Neural cell (in vitro differentiated cells): ENCODE data around the gene TMEM117. TPM values are rescaled to one million over a fixed set of nuclear protein-coding genes. Genes with fewer than 3 reads are reported as not detected.

ENCODE experiments used
- H2AFZ ChIP-seq: fragments of 200-600, 300-800 bp; sonication (generic), shearing (Covaris generic); 2 replicates; pipeline ENCODE4 v1.6.0; 2014; ENCODE audit warnings: low read depth, mild to moderate bottlenecking, antibody characterized with exemption, low read length, moderate library complexity
- H3F3A ChIP-seq: fragments of 200-600 bp; shearing (Covaris generic); 2 replicates; pipeline ENCODE4 v1.6.1; 2016; ENCODE audit warnings: mild to moderate bottlenecking, moderate library complexity, mixed read lengths, antibody characterized with exemption, low read length; ENCODE audit not compliant: insufficient read depth, poor library complexity, severe bottlenecking
- H3K27ac ChIP-seq: fragments of 200-600, 300-800 bp; sonication (generic), shearing (Covaris generic); 2 replicates; pipeline ENCODE4 v1.5.1; 2014; ENCODE audit warnings: mild to moderate bottlenecking, low read length, moderate library complexity
- H3K27me3 ChIP-seq: fragments of 300-800, 200-600 bp; sonication (generic), shearing (Covaris generic); 2 replicates; pipeline ENCODE4 v1.6.0; 2014; ENCODE audit warnings: mild to moderate bottlenecking, low read depth, low read length, moderate library complexity; ENCODE audit not compliant: insufficient read depth
- H3K36me3 ChIP-seq: fragments of 300-800, 200-600 bp; sonication (generic), shearing (Covaris generic); 2 replicates; pipeline ENCODE4 v1.5.1; 2014; ENCODE audit warnings: mild to moderate bottlenecking, antibody characterized with exemption, low read length, moderate library complexity; ENCODE audit not compliant: insufficient read depth
- H3K4me2 ChIP-seq: fragments of 300-800, 200-600 bp; sonication (generic), shearing (Covaris generic); 2 replicates; pipeline ENCODE4 v1.6.0; 2014; ENCODE audit warnings: mild to moderate bottlenecking, low read length
- H3K4me3 ChIP-seq: fragments of 300-800, 200-600 bp; sonication (generic), shearing (Covaris generic); 2 replicates; pipeline ENCODE4 v1.5.1; 2014; ENCODE audit warnings: mild to moderate bottlenecking, low read length, moderate library complexity
- H3K79me2 ChIP-seq: fragments of 200-600 bp; shearing (Covaris generic); replicated peaks from 2 replicates; pipeline ENCODE4 v1.6.0; 2014; ENCODE audit warnings: mild to moderate bottlenecking, low read length, moderate library complexity; ENCODE audit not compliant: insufficient read depth
- H3K9ac ChIP-seq: fragments of 300-800, 200-600 bp; sonication (generic), shearing (Covaris generic); 2 replicates; pipeline ENCODE4 v1.6.1; 2016; ENCODE audit warnings: mild to moderate bottlenecking, low read length, mixed read lengths
- H3K9me2 ChIP-seq: fragments of 200-600 bp; shearing (Covaris generic); 2 replicates; pipeline ENCODE4 v1.6.1; 2016; ENCODE audit warnings: mild to moderate bottlenecking, low read length, mixed read lengths; ENCODE audit not compliant: insufficient read depth
- H3K9me3 ChIP-seq: fragments of 200-600, 300-800 bp; sonication (generic), shearing (Covaris generic); 2 replicates; pipeline ENCODE4 v1.6.1; 2016; ENCODE audit warnings: mild to moderate bottlenecking, mixed run types, low read length, moderate library complexity, mixed read lengths
- H4K20me1 ChIP-seq: fragments of 200-600 bp; shearing (Covaris generic); 2 replicates; pipeline ENCODE4 v1.6.1; 2016; ENCODE audit warnings: mild to moderate bottlenecking, mixed run types; ENCODE audit not compliant: insufficient read depth
- CTCF ChIP-seq: fragments of 450-650 bp; IDR thresholded peaks from 2 replicates; pipeline ENCODE4 v1.5.1; 2014; ENCODE audit warnings: antibody characterized with exemption, mild to moderate bottlenecking, moderate library complexity; ENCODE audit not compliant: poor library complexity, severe bottlenecking
- EP300 ChIP-seq: fragments of 450-650 bp; conservative IDR thresholded peaks from 2 replicates; pipeline ENCODE4 v1.6.1; 2014; ENCODE audit warnings: antibody characterized with exemption, mild to moderate bottlenecking, moderate library complexity; ENCODE audit not compliant: poor library complexity, severe bottlenecking
- EZH2 ChIP-seq: fragments of 200-600, 300-800 bp; shearing (Covaris generic), sonication (generic); IDR thresholded peaks from 2 replicates; pipeline ENCODE4 v1.6.1; 2014; ENCODE audit warnings: antibody characterized with exemption, low read length, borderline replicate concordance, mild to moderate bottlenecking; ENCODE audit not compliant: insufficient read depth, poor library complexity, severe bottlenecking
- MXI1 ChIP-seq: fragments of 450-650 bp; conservative IDR thresholded peaks from 2 replicates; pipeline ENCODE4 v1.6.1; 2014; ENCODE audit warnings: antibody characterized with exemption, mild to moderate bottlenecking; ENCODE audit not compliant: poor library complexity, severe bottlenecking
- POLR2AphosphoS5 ChIP-seq: IDR thresholded peaks from 2 replicates; pipeline ENCODE4 v1.6.1; 2012
- RAD21 ChIP-seq: fragments of 450-650 bp; conservative IDR thresholded peaks from 2 replicates; pipeline ENCODE4 v1.6.1; 2014; ENCODE audit warnings: antibody characterized with exemption, mild to moderate bottlenecking, moderate library complexity
- REST ChIP-seq: IDR thresholded peaks from 2 replicates; pipeline ENCODE4 v1.6.1; 2012; ENCODE audit warnings: borderline replicate concordance
- SMC3 ChIP-seq: fragments of 450-650 bp; conservative IDR thresholded peaks from 2 replicates; pipeline ENCODE4 v1.6.1; 2014; ENCODE audit warnings: antibody characterized with exemption, mild to moderate bottlenecking, moderate library complexity; ENCODE audit not compliant: poor library complexity
- TAF1 ChIP-seq: IDR thresholded peaks from 2 replicates; pipeline ENCODE4 v1.6.1; 2012; ENCODE audit warnings: low read depth
- polyA plus RNA-seq: library from polyadenylated mRNA; depleted of rRNA; stranded (reverse); fragments of >200 nt; gene quantifications from 2 replicates; pipeline ENCODE4 v1.2.3, GENCODE V29; 2014

The TMEM117 gene
- polyA plus RNA-seq, 1 donor from 2014 or later = 5.3 TPM

GRCh38 chr12:43883311-43883710 is 47.4 kb downstream of the TMEM117 start:
- Histone ChIP-seq H3K36me3 (no peaks in the 10 kb centered on the region), H3K27me3 (no peaks in the 10 kb centered on the region), H3K4me2 (no peak overlapping the region), H4K20me1 (no peaks in the 10 kb centered on the region), H3F3A (no peaks in the 10 kb centered on the region), H3K9me3 (no peaks in the 10 kb centered on the region), H3K27ac (no peak overlapping the region), H3K4me3 (no peak overlapping the region), H3K9me2 (no peaks in the 10 kb centered on the region), H3K79me2 (no peaks in the 10 kb centered on the region), H2AFZ (no peak overlapping the region), H3K9ac (no peak overlapping the region)
- TF ChIP-seq MXI1 (no peak), EP300 (no peak), TAF1 (no peak), REST (no peak), EZH2 (no peak), POLR2AphosphoS5 (no peak), SMC3 (no peak), RAD21 (no peak), CTCF (no peak)

- Histone ChIP-seq H3F3A (no peaks in the 10 kb centered on the region), H3K27ac (no peak overlapping the region), H2AFZ (no peak overlapping the region), H3K9me2 (no peaks in the 10 kb centered on the region), H3K4me2 (no peak overlapping the region), H3K9ac (no peak overlapping the region), H3K79me2 (no peaks in the 10 kb centered on the region), H3K9me3 (no peaks in the 10 kb centered on the region), H3K36me3 (no peaks in the 10 kb centered on the region), H3K27me3 (no peaks in the 10 kb centered on the region), H4K20me1 (no peaks in the 10 kb centered on the region), H3K4me3 (no peak overlapping the region)
- TF ChIP-seq SMC3 (no peak), RAD21 (no peak), REST (no peak), TAF1 (no peak)
Observed at GRCh38 chr12:43883748-43884147, 47.9 kb downstream of the TMEM117 start.
